ENCODE results near the gene KLHDC9.

Gene KLHDC9

DNA sequence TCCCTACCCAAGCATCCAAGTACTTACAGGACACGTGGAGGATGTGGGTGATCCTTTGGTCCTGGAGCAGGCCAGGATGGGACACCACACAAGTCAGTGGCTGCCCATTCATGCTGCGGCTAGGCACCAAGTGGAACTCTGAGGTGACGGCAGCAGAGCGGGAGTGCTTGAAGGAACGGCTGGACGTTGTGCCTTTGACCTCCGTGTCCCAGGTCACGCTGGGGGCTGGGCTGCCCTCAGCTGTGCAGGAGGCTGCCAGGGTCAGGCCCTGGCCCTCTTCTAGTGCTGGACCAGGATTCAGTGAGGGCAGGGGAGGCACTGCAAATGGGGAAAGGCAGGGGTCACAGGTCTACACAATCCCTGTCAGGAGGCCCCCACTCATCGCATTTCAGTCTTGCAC, 20.7 kb upstream of the KLHDC9 start:
- H3K4me2 ChIP-seq (ENCODE audit: insufficient read depth, low read length): no peak overlapping the region
- H4K20me1 ChIP-seq (ENCODE audit: insufficient read depth, low read length): no peaks in the 10 kb centered on the region
- H3K9me3 ChIP-seq (ENCODE audit: insufficient read depth, low read length, severe bottlenecking): no peaks in the 10 kb centered on the region
- no peaks in the 10 kb centered on the region for H3K27me3 ChIP-seq (ENCODE audit: insufficient read depth, low read length, poor library complexity)
- H2AFZ ChIP-seq (ENCODE audit: low read depth, low read length): no peak overlapping the region
- no peaks in the 10 kb centered on the region for H3K79me2 ChIP-seq (ENCODE audit: insufficient read depth, low read length)
- no peaks in the 10 kb centered on the region for H3K36me3 ChIP-seq (ENCODE audit: insufficient read depth, low read length)
- no peak overlapping the region for H3K4me3 ChIP-seq (ENCODE audit: low read depth in 1 of 2, low read length in 2 of 2)
- DNase-seq (no peak), ATAC-seq (ENCODE audit: insufficient read depth, low read depth) (no peak)
- H3K27ac ChIP-seq (ENCODE audit: low read length): no peak overlapping the region
- no peak for TF ChIP-seq EZH2 (IDR thresholded peaks at IDR 0.05; ENCODE audit: borderline replicate concordance, low read depth, low read length, severe bottlenecking)
- TF ChIP-seq, protein P1, sequence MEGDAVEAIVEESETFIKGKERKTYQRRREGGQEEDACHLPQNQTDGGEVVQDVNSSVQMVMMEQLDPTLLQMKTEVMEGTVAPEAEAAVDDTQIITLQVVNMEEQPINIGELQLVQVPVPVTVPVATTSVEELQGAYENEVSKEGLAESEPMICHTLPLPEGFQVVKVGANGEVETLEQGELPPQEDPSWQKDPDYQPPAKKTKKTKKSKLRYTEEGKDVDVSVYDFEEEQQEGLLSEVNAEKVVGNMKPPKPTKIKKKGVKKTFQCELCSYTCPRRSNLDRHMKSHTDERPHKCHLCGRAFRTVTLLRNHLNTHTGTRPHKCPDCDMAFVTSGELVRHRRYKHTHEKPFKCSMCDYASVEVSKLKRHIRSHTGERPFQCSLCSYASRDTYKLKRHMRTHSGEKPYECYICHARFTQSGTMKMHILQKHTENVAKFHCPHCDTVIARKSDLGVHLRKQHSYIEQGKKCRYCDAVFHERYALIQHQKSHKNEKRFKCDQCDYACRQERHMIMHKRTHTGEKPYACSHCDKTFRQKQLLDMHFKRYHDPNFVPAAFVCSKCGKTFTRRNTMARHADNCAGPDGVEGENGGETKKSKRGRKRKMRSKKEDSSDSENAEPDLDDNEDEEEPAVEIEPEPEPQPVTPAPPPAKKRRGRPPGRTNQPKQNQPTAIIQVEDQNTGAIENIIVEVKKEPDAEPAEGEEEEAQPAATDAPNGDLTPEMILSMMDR (IDR thresholded peaks at IDR 0.05; ENCODE audit: borderline replicate concordance, extremely low read depth, low read length, poor library complexity, severe bottlenecking): no peak
- H3K4me1 ChIP-seq (ENCODE audit: insufficient read depth, low read length): no peaks in the 10 kb centered on the region
- no peak overlapping the region for H3K9ac ChIP-seq (ENCODE audit: low read depth, low read length)

DNA sequence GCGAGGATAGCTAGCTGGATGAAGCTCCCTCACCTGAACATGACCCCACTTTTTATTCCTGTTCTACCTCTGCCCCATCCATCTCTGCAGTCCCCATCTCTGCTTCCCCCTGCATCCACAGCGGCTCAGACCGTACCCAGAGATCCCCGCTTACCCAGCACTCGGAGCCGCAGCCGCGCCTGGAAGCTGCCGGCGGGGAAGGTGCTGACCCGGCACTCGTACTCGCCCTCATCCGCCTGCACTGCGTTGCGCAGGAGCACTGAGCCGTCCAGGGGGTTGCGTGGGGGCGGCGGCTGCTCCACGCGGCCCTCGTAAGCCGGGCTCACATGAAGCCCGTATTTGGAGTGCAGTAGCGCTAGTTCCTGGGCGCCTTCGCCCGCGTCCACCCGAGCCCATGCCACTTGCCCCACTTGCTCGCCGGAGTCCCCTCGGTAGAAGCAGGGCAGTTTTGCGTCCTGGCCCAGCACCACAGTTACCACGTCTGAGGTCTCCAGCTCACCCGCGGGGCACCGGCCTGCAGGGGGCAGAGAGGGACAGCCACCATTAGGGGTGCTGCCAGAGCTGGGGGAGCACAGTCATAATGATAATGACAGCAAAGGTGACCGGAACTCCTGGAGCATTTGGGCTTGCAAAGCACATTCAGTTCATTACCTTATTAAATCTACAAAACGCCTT, 18.6 kb upstream of the KLHDC9 start:
- no peak overlapping the region for H3K4me2 ChIP-seq (ENCODE audit: insufficient read depth, low read length)

DNA sequence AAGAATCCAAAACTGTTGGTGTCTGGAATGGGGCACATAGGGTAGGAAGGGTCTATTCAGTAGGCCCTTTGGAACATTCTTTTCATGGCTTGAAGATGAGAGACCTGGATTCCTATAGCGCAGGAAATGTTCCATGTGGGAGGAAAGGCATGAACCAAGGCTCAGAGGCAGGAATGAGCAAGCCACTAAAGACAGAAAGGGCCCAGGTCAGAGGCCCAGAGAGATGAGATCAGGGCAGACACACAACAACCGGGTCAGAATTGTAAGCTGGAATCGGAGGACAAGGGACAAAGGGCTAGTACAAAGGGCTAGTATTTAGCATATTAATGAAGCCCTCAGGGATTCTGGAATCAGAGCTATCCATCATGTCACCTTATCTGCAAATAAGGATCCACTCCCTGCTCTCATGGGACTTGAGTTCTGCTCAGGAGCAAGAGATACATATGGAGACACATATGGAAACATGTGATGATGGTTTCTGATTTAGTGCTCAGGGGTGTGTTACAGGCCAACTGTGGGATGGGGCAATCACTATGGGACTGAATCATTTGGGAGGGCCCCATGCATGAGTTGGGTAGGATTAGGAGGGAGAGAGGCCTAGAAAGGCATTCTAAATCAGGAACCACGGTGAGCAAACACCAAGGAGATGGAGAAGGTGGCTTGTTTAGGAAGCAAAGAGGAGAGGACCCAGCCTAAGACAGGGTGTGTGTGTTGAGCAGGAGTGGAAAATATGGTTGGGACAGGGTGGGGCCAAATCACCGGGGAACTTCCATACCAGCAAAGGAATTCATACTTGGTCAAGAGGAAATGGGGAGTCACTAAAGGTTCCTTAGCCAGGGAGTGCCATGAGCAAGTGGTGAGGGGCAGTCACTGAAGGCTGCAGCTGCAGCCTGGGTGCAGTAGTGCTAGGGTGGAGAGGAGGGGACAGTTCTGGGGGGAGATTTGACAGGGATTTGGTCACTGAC, 17.4 kb upstream of the KLHDC9 start:
- Histone ChIP-seq H3K4me2 (ENCODE audit: insufficient read depth, low read length) (no peak overlapping the region), H3K4me1 (ENCODE audit: insufficient read depth, low read length) (no peaks in the 10 kb centered on the region), H2AFZ (ENCODE audit: low read depth, low read length) (no peak overlapping the region), H4K20me1 (ENCODE audit: insufficient read depth, low read length) (no peaks in the 10 kb centered on the region), H3K27ac (ENCODE audit: low read length) (no peak overlapping the region), H3K27me3 (ENCODE audit: insufficient read depth, low read length, poor library complexity) (no peaks in the 10 kb centered on the region), H3K79me2 (ENCODE audit: insufficient read depth, low read length) (no peaks in the 10 kb centered on the region), H3K9ac (ENCODE audit: low read depth, low read length) (no peak overlapping the region), H3K4me3 (ENCODE audit: low read depth in 1 of 2, low read length in 2 of 2) (no peak overlapping the region), H3K9me3 (ENCODE audit: insufficient read depth, low read length, severe bottlenecking) (no peaks in the 10 kb centered on the region), H3K36me3 (ENCODE audit: insufficient read depth, low read length) (no peaks in the 10 kb centered on the region)
- TF ChIP-seq, protein P1 (IDR thresholded peaks at IDR 0.05; ENCODE audit: borderline replicate concordance, extremely low read depth, low read length, poor library complexity, severe bottlenecking): no peak
- no peak for TF ChIP-seq EZH2 (IDR thresholded peaks at IDR 0.05; ENCODE audit: borderline replicate concordance, low read depth, low read length, severe bottlenecking)
- ATAC-seq (ENCODE audit: insufficient read depth, low read depth): no peak
- DNase-seq: no peak

More for the DNA sequence above, 18.6 kb upstream of the KLHDC9 start:
- no peak for TF ChIP-seq EZH2 (IDR thresholded peaks at IDR 0.05; ENCODE audit: borderline replicate concordance, low read depth, low read length, severe bottlenecking)
- TF ChIP-seq, protein P1 (IDR thresholded peaks at IDR 0.05; ENCODE audit: borderline replicate concordance, extremely low read depth, low read length, poor library complexity, severe bottlenecking): no peak
- no peak for ATAC-seq (ENCODE audit: insufficient read depth, low read depth)
- no peak overlapping the region for H3K4me3 ChIP-seq (ENCODE audit: low read depth in 1 of 2, low read length in 2 of 2)
- no peaks in the 10 kb centered on the region for H3K36me3 ChIP-seq (ENCODE audit: insufficient read depth, low read length)
- H3K79me2 ChIP-seq (ENCODE audit: insufficient read depth, low read length): no peaks in the 10 kb centered on the region
- H3K27ac ChIP-seq (ENCODE audit: low read length): no peak overlapping the region
- H4K20me1 ChIP-seq (ENCODE audit: insufficient read depth, low read length): no peaks in the 10 kb centered on the region
- H3K27me3 ChIP-seq (ENCODE audit: insufficient read depth, low read length, poor library complexity): no peaks in the 10 kb centered on the region
- no peak overlapping the region for H3K9ac ChIP-seq (ENCODE audit: low read depth, low read length)
- no peak for DNase-seq
- no peaks in the 10 kb centered on the region for H3K4me1 ChIP-seq (ENCODE audit: insufficient read depth, low read length)
- no peaks in the 10 kb centered on the region for H3K9me3 ChIP-seq (ENCODE audit: insufficient read depth, low read length, severe bottlenecking)
- H2AFZ ChIP-seq (ENCODE audit: low read depth, low read length): no peak overlapping the region
